ENCODE results near the gene TULP3.

DNA sequence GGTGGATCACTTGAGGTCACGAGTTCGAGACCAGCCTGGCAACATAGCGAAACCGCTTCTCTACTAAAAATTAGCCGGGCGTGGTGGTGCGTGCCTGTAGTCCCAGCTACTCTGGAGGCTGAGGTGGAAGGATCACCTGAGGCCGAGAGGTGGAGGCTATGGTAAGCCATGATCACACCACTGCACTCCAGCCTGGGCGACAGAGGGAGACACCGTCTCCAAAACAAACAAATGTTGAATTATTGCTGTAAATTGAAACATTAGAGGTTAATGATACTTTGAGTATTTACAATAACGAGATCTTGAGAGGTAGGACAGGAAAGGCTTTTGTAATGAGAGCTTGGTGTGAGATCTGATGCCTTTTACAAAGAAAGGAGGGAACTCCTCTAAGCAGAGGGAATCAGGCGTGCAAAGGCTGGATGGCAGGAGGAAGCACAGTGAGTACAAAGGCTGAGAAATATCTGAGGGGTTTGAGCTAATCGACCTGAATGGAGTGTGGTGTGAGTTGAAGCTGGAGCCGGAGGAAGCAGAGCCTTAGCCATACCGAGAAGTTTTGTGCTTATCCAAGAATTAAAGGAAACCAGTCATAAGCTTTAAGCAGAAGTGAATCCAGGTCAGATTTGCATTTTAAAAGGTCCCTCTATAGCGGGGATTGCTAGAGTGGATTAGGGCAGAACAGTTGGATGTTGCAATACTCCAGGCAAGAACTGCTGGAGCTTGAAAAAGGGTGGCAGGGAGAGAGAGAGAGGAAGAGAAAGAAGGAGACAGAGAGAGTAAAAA is 12.5 kb upstream of the TULP3 start:
- TF ChIP-seq, protein P1, sequence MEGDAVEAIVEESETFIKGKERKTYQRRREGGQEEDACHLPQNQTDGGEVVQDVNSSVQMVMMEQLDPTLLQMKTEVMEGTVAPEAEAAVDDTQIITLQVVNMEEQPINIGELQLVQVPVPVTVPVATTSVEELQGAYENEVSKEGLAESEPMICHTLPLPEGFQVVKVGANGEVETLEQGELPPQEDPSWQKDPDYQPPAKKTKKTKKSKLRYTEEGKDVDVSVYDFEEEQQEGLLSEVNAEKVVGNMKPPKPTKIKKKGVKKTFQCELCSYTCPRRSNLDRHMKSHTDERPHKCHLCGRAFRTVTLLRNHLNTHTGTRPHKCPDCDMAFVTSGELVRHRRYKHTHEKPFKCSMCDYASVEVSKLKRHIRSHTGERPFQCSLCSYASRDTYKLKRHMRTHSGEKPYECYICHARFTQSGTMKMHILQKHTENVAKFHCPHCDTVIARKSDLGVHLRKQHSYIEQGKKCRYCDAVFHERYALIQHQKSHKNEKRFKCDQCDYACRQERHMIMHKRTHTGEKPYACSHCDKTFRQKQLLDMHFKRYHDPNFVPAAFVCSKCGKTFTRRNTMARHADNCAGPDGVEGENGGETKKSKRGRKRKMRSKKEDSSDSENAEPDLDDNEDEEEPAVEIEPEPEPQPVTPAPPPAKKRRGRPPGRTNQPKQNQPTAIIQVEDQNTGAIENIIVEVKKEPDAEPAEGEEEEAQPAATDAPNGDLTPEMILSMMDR (IDR thresholded peaks at IDR 0.05), result no peak
- no peak for TF ChIP-seq POLR2A (IDR thresholded peaks at IDR 0.05)
